ENCODE measurements around the gene UNCX. TPM values are rescaled to one million over a fixed set of nuclear protein-coding genes. Genes with fewer than 3 reads are reported as not detected.

UNCX gene
- total RNA-seq, 1 donor from 2014 or later, result not detected

DNA sequence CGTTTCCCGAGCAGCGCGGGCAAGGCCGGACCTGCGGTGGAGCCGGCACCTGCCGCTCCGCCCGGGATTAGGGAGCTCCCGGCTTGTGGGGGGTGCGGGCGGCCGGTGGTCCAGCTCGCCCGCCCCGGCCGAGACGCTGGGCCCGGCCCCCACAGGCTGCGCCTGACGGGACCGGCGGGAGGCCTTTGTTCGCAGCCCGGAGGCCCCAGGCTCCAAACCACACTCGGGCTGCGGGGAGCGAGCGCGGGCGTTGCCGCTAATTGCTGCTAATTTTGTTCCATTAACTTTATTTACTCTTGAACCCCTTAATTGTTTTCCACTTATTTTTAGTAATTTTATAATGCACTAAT is 9.6 kb downstream of the UNCX start:
- Histone ChIP-seq H3K36me3 (no peaks in the 10 kb centered on the region), H3K9me3 (no peaks in the 10 kb centered on the region), H3K27ac (no peak overlapping the region), H3K4me1 (peaks cover 17% of the 10 kb centered on the region), H3K4me3 (no peak overlapping the region), H3K27me3 (peaks cover 70% of the 10 kb centered on the region)
- TF ChIP-seq POLR2A (IDR thresholded peaks at IDR 0.05) (no peak), POLR2AphosphoS5 (IDR thresholded peaks at IDR 0.05; ENCODE audit: insufficient read depth in 1 of 2, low read depth in 1 of 2) (no peak), CTCF (IDR thresholded peaks at IDR 0.05) (no peak)
- DNase-seq (ENCODE audit: extremely low spot score in 2 of 2), result no peak
- intact Hi-C loops (cut with DNase I), result no loop called here

DNA sequence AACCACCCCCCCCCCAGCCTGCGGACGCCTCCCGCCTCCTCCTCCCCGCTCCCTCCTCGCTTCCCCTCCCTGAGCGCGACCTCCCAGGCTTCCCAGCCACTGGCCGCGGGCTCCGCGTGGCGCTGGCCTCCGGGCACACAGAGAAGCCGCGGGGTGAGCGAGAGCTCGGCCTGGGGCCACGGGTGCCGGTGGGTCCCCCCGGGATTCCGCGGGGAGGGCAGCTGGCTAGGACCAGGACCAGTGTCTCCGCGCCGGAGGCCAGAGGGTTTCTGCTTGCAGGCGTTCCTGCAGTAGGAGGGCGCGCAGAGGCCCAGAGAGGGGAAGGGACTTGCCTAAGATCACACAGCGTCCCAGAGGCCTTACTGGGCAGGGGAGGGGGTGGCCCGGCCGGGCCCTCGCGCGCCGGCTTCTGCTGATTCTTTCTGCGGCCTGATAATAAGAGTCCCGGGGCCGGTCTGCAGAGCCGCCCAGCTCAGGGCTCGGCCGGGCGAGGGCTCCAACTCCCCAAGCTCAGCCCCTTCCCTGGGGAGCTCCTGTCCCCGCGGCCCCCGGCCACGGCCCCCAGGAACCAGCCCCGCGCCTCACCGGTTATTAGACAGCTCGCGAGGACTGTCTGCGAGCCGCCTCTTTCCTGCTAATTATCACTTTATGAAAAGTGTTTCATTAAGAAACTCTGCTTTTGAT is 10.1 kb downstream of the UNCX start:
- Histone ChIP-seq H3K9me3 (no peaks in the 10 kb centered on the region), H3K27me3 (peaks cover 74% of the 10 kb centered on the region), H3K27ac (no peak overlapping the region), H3K36me3 (no peaks in the 10 kb centered on the region), H3K4me3 (no peak overlapping the region), H3K4me1 (peaks cover 22% of the 10 kb centered on the region)
- no peak for DNase-seq (ENCODE audit: extremely low spot score in 2 of 2)
- intact Hi-C loops (cut with DNase I), result no loop called here
- TF ChIP-seq CTCF (IDR thresholded peaks at IDR 0.05), result no peak
- TF ChIP-seq POLR2A (IDR thresholded peaks at IDR 0.05), result no peak
- no peak for TF ChIP-seq POLR2AphosphoS5 (IDR thresholded peaks at IDR 0.05; ENCODE audit: insufficient read depth in 1 of 2, low read depth in 1 of 2)

GRCh38 chr7:1243290-1243963 is 10.8 kb downstream of the UNCX start:
- DNase-seq (ENCODE audit: extremely low spot score in 2 of 2), result no peak
- H3K36me3 ChIP-seq, result no peaks in the 10 kb centered on the region
- H3K4me1 ChIP-seq, result peaks cover 28% of the 10 kb centered on the region
- H3K27ac ChIP-seq, result no peak overlapping the region
- peaks cover 68% of the 10 kb centered on the region for H3K27me3 ChIP-seq
- H3K9me3 ChIP-seq, result no peaks in the 10 kb centered on the region
- no peak for TF ChIP-seq POLR2A (IDR thresholded peaks at IDR 0.05)
- TF ChIP-seq POLR2AphosphoS5 (IDR thresholded peaks at IDR 0.05; ENCODE audit: insufficient read depth in 1 of 2, low read depth in 1 of 2), result no peak
- no peak for TF ChIP-seq CTCF (IDR thresholded peaks at IDR 0.05)
- no peak overlapping the region for H3K4me3 ChIP-seq
- intact Hi-C loops (cut with DNase I), result no loop called here

- Histone ChIP-seq H3K36me3 (no peaks in the 10 kb centered on the region), H3K4me3 (no peak overlapping the region), H3K4me1 (peaks cover 28% of the 10 kb centered on the region), H3K9me3 (no peaks in the 10 kb centered on the region), H3K27ac (no peak overlapping the region), H3K27me3 (peaks cover 64% of the 10 kb centered on the region)
- DNase-seq (ENCODE audit: extremely low spot score in 2 of 2), result no peak
- intact Hi-C loops (cut with DNase I), result no loop called here
- no peak for TF ChIP-seq POLR2A (IDR thresholded peaks at IDR 0.05)
- no peak for TF ChIP-seq POLR2AphosphoS5 (IDR thresholded peaks at IDR 0.05; ENCODE audit: insufficient read depth in 1 of 2, low read depth in 1 of 2)
- no peak for TF ChIP-seq CTCF (IDR thresholded peaks at IDR 0.05)
Measured at GRCh38 chr7:1243964-1244416, 11.3 kb downstream of the UNCX start.
